Activated T-helper 1 cell treated with anti-CD3 and anti-CD28 coated beads, Interleukin-12 subunit alpha, Interleukin-12 subunit beta, Interleukin-2, Interleukin-4 antibody, amounts not matched to agents 30 ng/mL and 10 ng/mL and 1 ng/mL, durations not matched to agents 14 hours and 24 hours and 36 hours (primary cell): ENCODE results near the gene TLX2. TPM values are rescaled to one million over a fixed set of nuclear protein-coding genes. Genes with fewer than 3 reads are reported as not detected.

Experiments
- DNase-seq: peaks from one replicate; pipeline ENCODE4 v3.0.0; 2021; ENCODE audit warnings: low spot score
- H3K27ac Mint-ChIP-seq: one replicate; pipeline ENCODE4 v1.8.0; 2021; ENCODE audit warnings: mild to moderate bottlenecking, mixed read lengths
- H3K27me3 Mint-ChIP-seq: one replicate; pipeline ENCODE4 v1.8.0; 2022; ENCODE audit warnings: mild to moderate bottlenecking, moderate library complexity, mixed read lengths; ENCODE audit not compliant: insufficient read depth
- H3K36me3 Mint-ChIP-seq: one replicate; pipeline ENCODE4 v1.8.0; 2021; ENCODE audit warnings: low read depth, mixed read lengths
- H3K4me1 Mint-ChIP-seq: one replicate; pipeline ENCODE4 v1.8.0; 2021; ENCODE audit warnings: low read depth, mixed read lengths
- H3K4me3 Mint-ChIP-seq: one replicate; pipeline ENCODE4 v1.8.0; 2021; ENCODE audit warnings: mild to moderate bottlenecking, moderate library complexity, mixed read lengths
- H3K9me3 Mint-ChIP-seq: one replicate; pipeline ENCODE4 v1.8.0; 2021; ENCODE audit warnings: mixed read lengths
- intact Hi-C: fragments of 100-400 bp; cut with micrococcal nuclease; formaldehyde crosslinking; loops from one replicate; pipeline ENCODE4 v1.15.1; 2024
- total RNA-seq: library from RNA; stranded (reverse); gene quantifications from 2 replicates; pipeline ENCODE4 v1.2.3, GENCODE V29; 2022

The TLX2 gene
- total RNA-seq, 1 donor from 2014 or later = 1.5 TPM

DNA sequence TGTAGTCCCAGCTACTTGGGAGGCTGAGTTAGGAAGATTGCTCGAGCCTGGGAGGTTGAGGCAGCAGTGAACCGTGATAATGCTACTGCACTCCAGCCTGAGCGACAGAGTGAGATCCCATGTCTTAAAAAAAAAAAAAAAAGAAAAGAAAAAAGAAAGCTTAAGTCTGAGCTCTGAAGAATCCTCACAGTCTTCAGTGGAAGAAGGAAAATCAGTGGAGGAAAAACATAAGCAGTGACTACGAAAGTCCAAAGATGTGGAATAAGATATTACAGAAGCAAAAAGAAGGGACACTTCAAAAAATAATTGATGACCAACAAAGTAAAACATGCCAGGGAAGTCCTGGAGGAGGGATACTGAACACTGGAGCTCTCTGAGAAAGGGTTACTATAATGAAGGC is 4.0 kb upstream of the TLX2 start:
- H3K36me3 Mint-ChIP-seq = peaks cover 16% of the 10 kb centered on the region
- H3K4me3 Mint-ChIP-seq = no peak overlapping the region

DNA sequence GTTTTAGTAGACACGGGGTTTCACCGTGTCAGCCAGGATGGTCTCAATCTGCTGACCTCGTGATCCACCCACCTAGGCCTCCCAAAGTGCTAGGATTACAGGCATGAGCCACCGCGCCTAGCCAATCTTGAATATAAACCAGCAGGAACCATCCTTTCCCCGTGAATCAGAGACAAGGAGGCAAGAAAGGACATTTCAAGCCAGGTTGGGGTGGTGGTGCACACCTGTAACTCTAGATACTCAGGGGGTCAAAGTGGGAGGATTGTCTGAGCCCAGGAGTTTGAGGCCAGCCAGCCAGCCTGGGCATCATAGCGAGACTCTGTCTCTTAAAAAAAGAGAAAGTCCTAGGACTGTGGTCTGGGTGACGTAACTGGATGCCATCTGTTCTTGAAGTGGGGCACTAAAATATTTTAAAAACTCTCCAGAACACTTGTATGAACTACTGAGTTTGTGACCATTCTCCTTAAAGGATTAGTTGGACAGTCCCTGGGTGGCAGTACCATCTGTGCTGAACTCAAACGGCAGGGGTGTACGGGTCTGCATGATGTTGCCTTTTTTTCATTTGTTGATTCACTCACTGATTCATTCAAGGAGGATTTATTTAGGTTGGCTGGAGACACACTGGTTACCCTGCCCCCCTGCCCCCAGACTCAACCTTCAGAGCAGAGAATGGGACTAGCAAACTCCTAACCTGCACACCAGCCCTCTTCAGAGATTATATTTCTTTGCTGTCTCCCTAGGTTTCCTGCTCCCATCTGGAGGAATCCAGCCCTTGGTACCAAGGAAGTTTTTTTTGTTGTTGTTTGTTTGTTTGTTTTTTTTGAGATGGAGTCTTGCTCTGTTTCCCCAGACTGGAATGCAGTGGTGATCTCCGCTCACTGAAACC is 2.9 kb upstream of the TLX2 start:
- Mint-ChIP-seq H3K27me3 (peaks cover 37% of the 10 kb centered on the region), H3K4me3 (no peak overlapping the region)
- intact Hi-C loops = no loop called here

More for the DNA sequence above, 4.0 kb upstream of the TLX2 start:
- Mint-ChIP-seq H3K9me3 (no peaks in the 10 kb centered on the region), H3K4me1 (peaks cover 36% of the 10 kb centered on the region), H3K27ac (peak overlapping the region; percentile 0), H3K27me3 (peaks cover 31% of the 10 kb centered on the region)
- DNase-seq = no peak
- intact Hi-C loops = no loop called here

DNA sequence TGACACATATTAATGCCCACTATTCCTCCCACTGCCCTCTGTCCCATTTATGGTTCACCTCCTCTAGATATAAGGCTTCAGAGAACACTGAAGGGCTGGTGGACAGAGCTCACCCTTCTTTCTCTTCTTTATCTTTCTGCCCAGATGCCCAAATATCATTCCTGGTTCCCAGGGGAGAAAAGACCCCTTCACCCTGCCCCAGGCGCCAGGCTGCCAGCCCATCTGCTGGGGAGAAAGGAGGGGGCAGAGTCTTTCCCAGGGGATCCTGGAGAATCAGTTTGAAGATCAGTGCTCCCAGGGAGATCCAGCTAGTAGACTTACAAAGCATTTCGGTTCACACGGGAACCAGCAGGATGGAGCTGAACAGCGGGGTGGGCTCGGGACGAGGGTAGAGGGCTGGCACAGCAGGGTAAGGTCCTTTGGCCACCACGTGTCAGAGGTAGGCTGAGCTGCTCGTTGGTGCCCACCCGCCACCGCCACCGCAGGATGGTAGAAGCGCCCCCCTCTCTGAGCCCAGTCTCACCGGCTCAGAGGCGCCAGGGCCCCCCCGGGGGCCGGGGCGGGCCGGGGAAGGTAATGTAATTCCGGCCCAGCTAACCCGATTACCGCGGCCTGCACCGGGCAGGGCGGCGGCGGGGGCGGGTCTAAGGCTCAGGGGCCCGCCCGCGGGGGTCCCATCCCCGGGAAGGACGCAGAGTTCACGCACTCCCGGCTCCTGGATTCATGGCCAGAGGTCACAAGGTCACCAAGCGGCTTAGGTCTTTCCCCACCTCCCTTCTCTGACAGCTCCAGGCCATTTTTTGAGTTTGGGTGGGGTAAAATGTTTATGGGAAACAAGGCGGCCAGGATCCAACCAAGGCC is 1.3 kb upstream of the TLX2 start:
- H3K27me3 Mint-ChIP-seq = peaks cover 52% of the 10 kb centered on the region
- intact Hi-C loops = no loop called here
- peaks cover 13% of the 10 kb centered on the region for H3K36me3 Mint-ChIP-seq
- no peak for DNase-seq
- H3K9me3 Mint-ChIP-seq = no peaks in the 10 kb centered on the region
- H3K4me3 Mint-ChIP-seq = peak overlapping the region; percentile 66
- H3K27ac Mint-ChIP-seq = peak overlapping the region; percentile 52
- peaks cover 27% of the 10 kb centered on the region for H3K4me1 Mint-ChIP-seq

More for the DNA sequence above, 2.9 kb upstream of the TLX2 start:
- Mint-ChIP-seq H3K36me3 (peaks cover 10% of the 10 kb centered on the region), H3K27ac (no peak overlapping the region), H3K4me1 (peaks cover 34% of the 10 kb centered on the region), H3K9me3 (no peaks in the 10 kb centered on the region)
- DNase-seq = no peak

DNA sequence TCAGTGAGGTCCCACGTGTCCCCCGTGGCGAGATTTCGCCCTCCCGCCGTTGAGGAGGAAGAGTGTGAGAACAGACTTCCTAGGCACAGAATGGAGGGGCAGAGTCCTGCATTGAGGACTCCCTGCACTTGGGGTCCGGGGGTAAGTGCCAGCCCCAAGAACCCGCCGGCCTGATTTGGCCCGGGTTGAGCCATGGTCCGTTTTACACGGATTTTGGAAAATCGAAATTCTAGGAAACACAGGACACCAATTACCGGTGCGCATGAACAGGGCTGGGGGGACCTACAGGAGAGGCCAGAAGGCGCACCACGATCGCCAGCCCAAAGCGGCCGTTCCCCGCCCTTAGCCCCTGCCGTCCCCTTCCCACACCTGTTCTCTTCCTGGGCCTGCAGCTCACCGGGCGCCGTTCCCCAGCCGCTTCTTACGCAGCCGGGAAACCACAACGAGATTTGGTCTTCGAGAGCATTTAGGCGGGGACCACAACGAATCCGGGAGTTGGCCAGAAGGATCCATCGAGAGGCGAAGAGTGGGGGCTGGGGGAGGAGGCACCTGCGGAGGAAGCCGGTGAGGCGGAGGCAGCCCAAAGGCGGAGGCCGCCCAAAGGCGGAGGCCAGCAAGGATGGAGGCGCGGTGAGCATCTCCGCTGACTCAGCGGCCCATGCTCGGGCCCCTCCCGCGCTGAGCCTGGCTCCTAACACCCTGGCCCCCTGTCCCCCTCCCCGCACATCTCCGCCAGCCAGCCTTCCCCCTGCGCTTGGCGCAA is 464 bp upstream of the TLX2 start:
- Mint-ChIP-seq H3K27me3 (peaks cover 60% of the 10 kb centered on the region), H3K27ac (no peak overlapping the region), H3K9me3 (no peaks in the 10 kb centered on the region)

DNA sequence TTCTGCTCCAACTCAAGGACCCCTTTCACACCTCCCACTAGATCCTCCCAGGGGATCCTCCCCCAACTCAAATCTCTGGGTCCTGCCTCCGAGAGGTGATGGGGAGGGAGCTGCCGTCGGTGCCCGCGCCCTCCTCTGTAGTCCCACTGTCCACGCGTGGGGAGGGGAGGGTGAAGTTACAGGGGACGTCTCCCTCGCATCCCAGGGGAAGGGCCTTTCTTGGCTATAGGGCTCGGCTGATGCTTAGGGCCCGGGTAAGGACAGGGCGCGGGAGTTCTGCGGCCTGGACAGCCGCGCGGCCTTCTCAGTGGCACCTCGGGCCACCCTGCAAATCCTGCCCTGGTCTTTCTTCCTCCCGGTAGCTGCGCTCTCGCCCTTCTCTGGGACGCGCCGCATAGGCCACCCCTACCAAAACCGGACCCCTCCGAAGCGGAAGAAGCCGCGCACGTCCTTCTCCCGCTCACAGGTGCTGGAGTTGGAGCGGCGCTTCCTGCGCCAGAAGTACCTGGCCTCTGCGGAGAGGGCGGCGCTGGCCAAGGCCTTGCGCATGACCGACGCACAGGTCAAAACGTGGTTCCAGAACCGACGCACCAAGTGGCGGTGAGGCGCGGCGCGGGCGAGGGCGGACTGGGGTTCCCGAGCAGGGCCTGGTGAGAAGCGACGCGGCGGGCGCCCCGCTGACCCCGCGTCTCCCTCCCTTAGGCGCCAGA is 1.2 kb downstream of the TLX2 start:
- H3K27ac Mint-ChIP-seq = peak overlapping the region; percentile 49
- H3K36me3 Mint-ChIP-seq = peaks cover 12% of the 10 kb centered on the region
- DNase-seq = no peak
- H3K4me3 Mint-ChIP-seq = peak overlapping the region; percentile 77
- H3K9me3 Mint-ChIP-seq = no peaks in the 10 kb centered on the region
- peaks cover 16% of the 10 kb centered on the region for H3K4me1 Mint-ChIP-seq
- intact Hi-C loops = no loop called here
- peaks cover 66% of the 10 kb centered on the region for H3K27me3 Mint-ChIP-seq

More for the DNA sequence above, 464 bp upstream of the TLX2 start:
- H3K36me3 Mint-ChIP-seq = peaks cover 10% of the 10 kb centered on the region
- H3K4me1 Mint-ChIP-seq = peaks cover 18% of the 10 kb centered on the region
- intact Hi-C loops = loop anchor here (1.0 kb wide), 1 partner anchor 15 kb away; no protein-coding TSS in a partner anchor
- DNase-seq = peak; percentile 34
- peak overlapping the region; percentile 66 for H3K4me3 Mint-ChIP-seq

DNA sequence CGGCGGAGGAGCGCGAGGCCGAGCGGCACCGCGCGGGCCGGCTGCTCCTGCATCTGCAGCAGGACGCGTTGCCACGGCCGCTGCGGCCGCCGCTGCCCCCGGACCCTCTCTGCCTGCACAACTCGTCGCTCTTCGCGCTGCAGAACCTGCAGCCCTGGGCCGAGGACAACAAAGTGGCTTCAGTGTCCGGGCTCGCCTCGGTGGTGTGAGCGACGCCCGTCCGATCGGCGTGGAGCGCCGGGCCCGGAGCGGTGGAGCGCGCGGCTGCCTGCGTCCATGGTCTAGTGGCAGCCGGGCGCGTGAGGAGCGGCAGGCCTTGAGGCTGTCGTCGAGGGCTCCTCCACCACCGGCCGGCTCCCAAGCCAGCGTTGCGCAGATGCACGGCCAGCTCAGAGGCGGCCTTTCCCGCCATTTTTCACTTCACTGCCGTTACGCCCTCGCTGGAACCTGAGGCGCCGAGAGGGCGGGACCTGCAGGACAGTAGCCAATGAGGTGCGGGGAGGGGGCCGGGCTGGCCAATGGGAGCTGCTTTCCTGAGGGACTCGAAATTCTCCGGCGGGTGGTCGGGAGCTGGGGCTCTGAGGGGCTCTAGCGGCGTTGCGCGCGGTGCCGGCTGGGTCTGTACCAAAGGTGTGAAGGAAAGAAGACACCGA is 1.9 kb downstream of the TLX2 start:
- Mint-ChIP-seq H3K9me3 (no peaks in the 10 kb centered on the region), H3K36me3 (peaks cover 12% of the 10 kb centered on the region), H3K4me3 (peak overlapping the region; percentile 81), H3K27ac (no peak overlapping the region), H3K4me1 (peaks cover 16% of the 10 kb centered on the region), H3K27me3 (peaks cover 65% of the 10 kb centered on the region)
- intact Hi-C loops = loop anchor here (1.0 kb wide), 2 partner anchors 9 to 13 kb away; partner anchors contain the start of genes AUP1, HTRA2 and PCGF1
- DNase-seq = peak; percentile 72

DNA sequence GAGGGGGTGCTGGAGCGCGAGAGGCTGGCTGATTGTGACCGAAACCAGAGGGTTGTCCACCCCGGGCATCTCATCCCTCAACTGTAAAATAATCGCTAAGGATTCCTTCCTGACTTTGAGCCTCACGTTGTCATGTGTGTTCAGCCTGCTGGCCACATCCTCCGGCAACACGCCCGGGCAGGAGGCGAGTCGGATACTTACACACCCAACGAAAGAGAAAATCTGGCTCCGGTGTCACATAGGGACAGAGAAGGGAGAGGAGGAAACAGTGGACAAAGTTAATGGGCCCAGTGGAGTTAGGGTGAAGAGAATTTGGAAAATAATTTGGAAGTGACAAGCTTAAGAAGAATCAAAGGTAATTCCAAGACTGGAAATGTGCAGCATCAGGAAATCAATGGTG is 2.4 kb downstream of the TLX2 start:
- Mint-ChIP-seq H3K36me3 (peaks cover 12% of the 10 kb centered on the region), H3K4me1 (peaks cover 16% of the 10 kb centered on the region), H3K9me3 (no peaks in the 10 kb centered on the region), H3K27ac (no peak overlapping the region), H3K4me3 (peak overlapping the region; percentile 81), H3K27me3 (peaks cover 61% of the 10 kb centered on the region)
- intact Hi-C loops = loop anchor here (1.0 kb wide), 2 partner anchors 9 to 13 kb away; partner anchors contain the start of genes AUP1, HTRA2 and PCGF1
- DNase-seq = no peak

DNA sequence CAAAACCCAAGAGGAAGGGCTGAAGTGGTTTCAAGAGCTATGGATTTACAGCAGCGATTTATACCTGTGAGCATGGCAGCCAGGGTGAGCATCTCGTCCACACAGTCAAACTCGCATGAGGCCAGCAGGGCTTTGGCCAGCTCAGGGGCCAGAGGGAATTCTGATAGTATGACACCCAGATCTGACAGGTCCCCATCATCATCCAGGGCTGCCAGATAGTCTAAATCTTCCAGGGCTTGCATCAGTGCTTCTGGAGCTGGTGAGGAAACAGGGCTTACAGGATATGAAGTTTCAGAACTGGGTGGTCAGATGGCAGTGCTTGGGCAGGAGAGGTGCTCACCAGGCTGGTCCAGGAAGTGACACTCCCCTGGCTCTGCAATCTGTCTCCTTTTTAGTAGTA is 8.3 kb downstream of the TLX2 start:
- intact Hi-C loops = no loop called here
- no peak overlapping the region for H3K4me3 Mint-ChIP-seq
- peaks cover 27% of the 10 kb centered on the region for H3K4me1 Mint-ChIP-seq
- no peak for DNase-seq
- H3K9me3 Mint-ChIP-seq = no peaks in the 10 kb centered on the region
- no peak overlapping the region for H3K27ac Mint-ChIP-seq
- peaks cover 24% of the 10 kb centered on the region for H3K27me3 Mint-ChIP-seq
- H3K36me3 Mint-ChIP-seq = peaks cover 27% of the 10 kb centered on the region

DNA sequence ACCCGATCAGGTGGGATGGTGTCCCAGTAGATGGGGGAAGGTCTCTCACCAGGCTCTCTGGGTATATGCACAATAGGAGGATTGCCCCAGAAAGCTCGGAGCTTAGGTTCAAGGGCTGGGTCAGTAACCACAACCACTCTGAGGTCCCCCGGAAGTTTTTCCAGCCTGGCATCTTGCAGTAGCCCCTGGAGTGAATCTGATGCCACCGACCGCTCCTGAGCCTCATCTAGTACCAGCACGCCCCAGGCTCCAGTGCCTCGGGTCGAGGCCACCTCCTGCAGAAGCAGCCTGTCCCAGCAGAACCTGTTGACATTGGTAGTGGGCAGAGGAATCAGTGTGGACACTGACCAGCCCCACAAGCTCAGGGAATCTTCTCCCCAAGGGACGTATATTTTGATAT is 9.8 kb downstream of the TLX2 start:
- Mint-ChIP-seq H3K27ac (no peak overlapping the region), H3K4me3 (no peak overlapping the region), H3K27me3 (peaks cover 9% of the 10 kb centered on the region), H3K9me3 (no peaks in the 10 kb centered on the region), H3K4me1 (peaks cover 39% of the 10 kb centered on the region), H3K36me3 (peaks cover 36% of the 10 kb centered on the region)
- intact Hi-C loops = no loop called here
- no peak for DNase-seq

DNA sequence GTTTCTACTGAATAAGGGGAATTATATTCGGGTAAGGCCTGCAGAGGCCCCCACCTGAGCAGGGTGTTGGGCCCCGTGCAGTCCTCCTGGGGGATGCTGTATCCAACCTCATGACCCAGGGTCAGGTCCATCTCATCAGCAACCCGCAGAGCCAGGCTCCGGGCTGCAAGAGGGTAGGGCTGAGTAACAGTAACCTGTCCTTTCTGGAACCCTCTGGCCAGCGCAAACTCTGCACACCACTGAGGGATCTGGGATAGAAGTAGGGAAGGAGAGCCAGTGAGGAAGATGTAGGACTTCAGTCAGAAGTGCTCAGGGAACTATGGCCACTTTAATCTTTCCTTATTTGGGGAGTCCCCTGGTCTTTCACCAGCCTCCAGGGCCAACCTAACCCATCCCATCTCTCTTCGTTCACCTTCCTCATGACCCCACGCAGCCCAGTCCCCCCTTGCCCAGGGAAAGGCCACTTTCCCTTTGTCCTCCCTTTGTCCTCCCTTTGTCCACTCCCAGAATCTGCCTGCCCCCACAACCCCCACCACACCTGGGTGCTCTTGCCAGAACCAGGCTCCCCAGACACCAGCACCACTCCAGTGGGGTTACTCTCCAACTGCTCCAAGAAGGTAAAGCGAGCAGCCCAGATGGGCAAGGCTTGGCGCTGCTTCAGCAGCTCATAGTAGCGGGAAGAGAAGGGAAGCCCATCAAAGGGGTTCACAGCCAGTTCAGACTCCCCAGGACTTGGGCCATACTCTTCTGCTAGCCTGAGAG is 10.9 kb downstream of the TLX2 start:
- H3K27ac Mint-ChIP-seq = no peak overlapping the region
- peaks cover 7% of the 10 kb centered on the region for H3K27me3 Mint-ChIP-seq
- peaks cover 39% of the 10 kb centered on the region for H3K4me1 Mint-ChIP-seq
- intact Hi-C loops = no loop called here
- H3K9me3 Mint-ChIP-seq = no peaks in the 10 kb centered on the region
- H3K36me3 Mint-ChIP-seq = peaks cover 37% of the 10 kb centered on the region
- H3K4me3 Mint-ChIP-seq = no peak overlapping the region
- DNase-seq = no peak
